Measurements from ENCODE around the gene GJA3. TPM values are rescaled to one million over a fixed set of nuclear protein-coding genes. Genes with fewer than 3 reads are reported as not detected.

GJA3 gene
- total and polyA plus RNA-seq, 10 of the 15 experiments (the other 5 are each of a cell fraction or from before 2014, with no cell fraction given) = 0.03 to 0.11 (median 0.04) TPM; not detected in 5

DNA sequence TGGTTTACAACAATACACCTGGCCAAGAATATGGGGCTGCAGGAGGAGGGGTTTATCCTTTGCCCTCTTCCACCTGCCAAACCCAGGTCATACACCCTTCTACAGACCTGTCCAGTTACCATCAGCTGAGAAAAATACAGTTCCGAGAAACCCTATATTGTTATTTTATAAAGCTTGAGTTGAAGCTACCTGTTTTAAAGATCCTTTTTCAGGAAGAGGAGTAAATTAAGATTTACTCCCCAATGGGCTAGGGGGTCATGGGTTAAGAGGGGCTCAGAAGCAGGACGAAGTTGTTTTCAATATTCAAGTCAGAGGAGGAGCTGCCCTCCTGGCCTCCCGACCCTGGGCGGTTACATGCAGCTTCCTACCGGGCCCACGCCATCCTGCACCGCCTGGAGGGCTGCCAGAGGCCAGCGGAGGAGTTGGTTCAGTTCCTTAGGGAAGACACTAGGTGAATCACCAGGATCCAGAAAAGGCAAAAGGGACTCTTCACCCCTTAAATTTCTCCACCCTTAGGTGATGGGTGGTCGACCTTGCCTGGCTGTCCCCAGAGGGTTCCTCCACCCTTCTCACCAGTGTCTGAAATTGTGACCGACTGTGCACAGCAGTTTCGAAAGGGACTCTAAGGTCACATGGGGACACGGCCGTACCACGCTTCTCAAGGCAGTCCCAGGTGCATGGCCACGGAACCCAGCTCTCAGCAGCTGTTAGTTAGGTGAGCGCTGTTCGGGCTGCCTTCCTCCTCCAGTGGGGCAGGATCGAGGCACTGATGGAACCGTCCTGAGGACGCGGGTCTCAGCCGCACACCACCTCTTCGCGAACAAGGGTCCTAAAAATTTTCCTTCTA lies 30.7 kb upstream of the GJA3 start:
- no peaks in the 10 kb centered on the region for H3K79me2 ChIP-seq (ENCODE audit: control insufficient read depth, insufficient read depth, low read length)
- no peak overlapping the region; the same call in 1 of the 2 replicates for H2AFZ ChIP-seq (ENCODE audit: control insufficient read depth, low read depth, low read length)
- no peaks in the 10 kb centered on the region for H3K36me3 ChIP-seq (ENCODE audit: control insufficient read depth in 2 of 2, insufficient read depth in 2 of 2, low read length in 1 of 2)
- H4K20me1 ChIP-seq (ENCODE audit: control insufficient read depth, insufficient read depth) = no peaks in the 10 kb centered on the region
- H3K4me3 ChIP-seq = peak overlapping the region; percentile 37; the same call in 1 of the 2 replicates
- H3K9me3 ChIP-seq (replicated peaks; ENCODE audit: control insufficient read depth, insufficient read depth, low read length) = no peaks in the 10 kb centered on the region
- peaks cover 12% of the 10 kb centered on the region for H3K4me1 ChIP-seq (ENCODE audit: control insufficient read depth, insufficient read depth, low read length)
- DNase-seq (ENCODE audit: low read depth, low spot score) (no peak), FAIRE-seq (no peak), ATAC-seq (peak; percentile 25; the same call in 2 of the 3 replicates)
- no peak overlapping the region for H3K9ac ChIP-seq (ENCODE audit: control insufficient read depth, insufficient read depth, low read length)
- no peak overlapping the region for H3K27ac ChIP-seq (ENCODE audit: control insufficient read depth, insufficient read depth)
- peaks cover 7 to 25% of the 10 kb centered on the region in 2 experiments; a peak in 3 of 4 replicates for H3K27me3 ChIP-seq (replicated peaks in 1 of 2; ENCODE audit: control insufficient read depth in 2 of 2, insufficient read depth in 2 of 2, low read length in 1 of 2)
- TF ChIP-seq TCF12 (IDR thresholded peaks at IDR 0.05; ENCODE audit: low read depth, low read length) (0 out of 2 replicates have a peak, but pooled peaks have one; percentile 24), WRNIP1 (IDR thresholded peaks at IDR 0.05; ENCODE audit: borderline replicate concordance, low read depth, low read length) (no peak), CHD1 (IDR thresholded peaks at IDR 0.05; ENCODE audit: low read depth, low read length) (no peak), CREM (IDR thresholded peaks at IDR 0.05; ENCODE audit: low read depth) (no peak)
- TF ChIP-seq, protein P1, sequence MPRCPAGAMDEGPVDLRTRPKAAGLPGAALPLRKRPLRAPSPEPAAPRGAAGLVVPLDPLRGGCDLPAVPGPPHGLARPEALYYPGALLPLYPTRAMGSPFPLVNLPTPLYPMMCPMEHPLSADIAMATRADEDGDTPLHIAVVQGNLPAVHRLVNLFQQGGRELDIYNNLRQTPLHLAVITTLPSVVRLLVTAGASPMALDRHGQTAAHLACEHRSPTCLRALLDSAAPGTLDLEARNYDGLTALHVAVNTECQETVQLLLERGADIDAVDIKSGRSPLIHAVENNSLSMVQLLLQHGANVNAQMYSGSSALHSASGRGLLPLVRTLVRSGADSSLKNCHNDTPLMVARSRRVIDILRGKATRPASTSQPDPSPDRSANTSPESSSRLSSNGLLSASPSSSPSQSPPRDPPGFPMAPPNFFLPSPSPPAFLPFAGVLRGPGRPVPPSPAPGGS (IDR thresholded peaks at IDR 0.05; ENCODE audit: borderline replicate concordance, insufficient read depth, low read depth, low read length, poor library complexity, severe bottlenecking) = no peak
- TF ChIP-seq, protein P2, sequence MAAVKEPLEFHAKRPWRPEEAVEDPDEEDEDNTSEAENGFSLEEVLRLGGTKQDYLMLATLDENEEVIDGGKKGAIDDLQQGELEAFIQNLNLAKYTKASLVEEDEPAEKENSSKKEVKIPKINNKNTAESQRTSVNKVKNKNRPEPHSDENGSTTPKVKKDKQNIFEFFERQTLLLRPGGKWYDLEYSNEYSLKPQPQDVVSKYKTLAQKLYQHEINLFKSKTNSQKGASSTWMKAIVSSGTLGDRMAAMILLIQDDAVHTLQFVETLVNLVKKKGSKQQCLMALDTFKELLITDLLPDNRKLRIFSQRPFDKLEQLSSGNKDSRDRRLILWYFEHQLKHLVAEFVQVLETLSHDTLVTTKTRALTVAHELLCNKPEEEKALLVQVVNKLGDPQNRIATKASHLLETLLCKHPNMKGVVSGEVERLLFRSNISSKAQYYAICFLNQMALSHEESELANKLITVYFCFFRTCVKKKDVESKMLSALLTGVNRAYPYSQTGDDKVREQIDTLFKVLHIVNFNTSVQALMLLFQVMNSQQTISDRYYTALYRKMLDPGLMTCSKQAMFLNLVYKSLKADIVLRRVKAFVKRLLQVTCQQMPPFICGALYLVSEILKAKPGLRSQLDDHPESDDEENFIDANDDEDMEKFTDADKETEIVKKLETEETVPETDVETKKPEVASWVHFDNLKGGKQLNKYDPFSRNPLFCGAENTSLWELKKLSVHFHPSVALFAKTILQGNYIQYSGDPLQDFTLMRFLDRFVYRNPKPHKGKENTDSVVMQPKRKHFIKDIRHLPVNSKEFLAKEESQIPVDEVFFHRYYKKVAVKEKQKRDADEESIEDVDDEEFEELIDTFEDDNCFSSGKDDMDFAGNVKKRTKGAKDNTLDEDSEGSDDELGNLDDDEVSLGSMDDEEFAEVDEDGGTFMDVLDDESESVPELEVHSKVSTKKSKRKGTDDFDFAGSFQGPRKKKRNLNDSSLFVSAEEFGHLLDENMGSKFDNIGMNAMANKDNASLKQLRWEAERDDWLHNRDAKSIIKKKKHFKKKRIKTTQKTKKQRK (IDR thresholded peaks at IDR 0.05; ENCODE audit: low read depth, low read length) = no peak
- in situ Hi-C loops (cut with MboI) = loop anchor here (25.0 kb wide), 1 partner anchor 646 kb away; no protein-coding TSS in a partner anchor
- POLR2A ChIA-PET = no interaction called here
- CTCF ChIA-PET = interaction anchor here (0.9 to 1.4 kb wide), 2 partner anchors 13 to 734 kb away, joined by 3 to 4 read pairs; no protein-coding TSS in a partner anchor
- SMC1A ChIA-PET (ENCODE audit: uncharacterized antibody, unreplicated experiment) = no interaction called here
- H3K4me2 ChIP-seq (ENCODE audit: control insufficient read depth, insufficient read depth) = peak overlapping the region; percentile 91; the same call in 1 of the 2 replicates
- RAD21 ChIA-PET (ENCODE audit: unreplicated experiment) = interaction anchor here (1.1 to 1.5 kb wide), 2 partner anchors 9 to 734 kb away, joined by 3 read pairs; no protein-coding TSS in a partner anchor
- 34% methylated on average over 24 of the region's 24 CpGs for WGBS (ENCODE audit: insufficient coverage, insufficient replicate concordance, low lambda C conversion rate, missing lambda C conversion rate)
- intact Hi-C loops (cut with micrococcal nuclease; ENCODE audit: unreplicated experiment) = loop anchor here (5.0 kb wide), 1 partner anchor 221 kb away; no protein-coding TSS in a partner anchor
- BruUV-seq (replicated peaks) = no TSS peak

Measured in GM12878 (cell line).